ENCODE measurements around the gene CD248.
"Not testable (repeated sequence)": the region's sequence is repeated elsewhere in the genome, so short reads cannot be mapped to it uniquely, and the experiment has no call there.

The CD248 gene

GRCh38 chr11:66313321-66314185 is 3.3 kb downstream of the CD248 start:
- peak overlapping the region; percentile 22; the same call in 1 of the 2 replicates for H3K27ac ChIP-seq (replicated peaks)
- H3K4me3 ChIP-seq (replicated peaks; ENCODE audit: insufficient read depth, low read length): no peak overlapping the region; the same call in 1 of the 2 replicates
- TF ChIP-seq POLR2AphosphoS5 (IDR thresholded peaks at IDR 0.05; ENCODE audit: low read depth): no peak
- TF ChIP-seq CTCF (IDR thresholded peaks at IDR 0.05; ENCODE audit: insufficient read depth, low read length): no peak
- TF ChIP-seq REST (IDR thresholded peaks at IDR 0.05; ENCODE audit: insufficient replicate concordance, low read depth): no peak
- TF ChIP-seq GABPA (IDR thresholded peaks at IDR 0.05; ENCODE audit: low read depth): no peak
- TF ChIP-seq SPI1 (IDR thresholded peaks at IDR 0.05; ENCODE audit: borderline replicate concordance, low read depth): no peak
- H3K27me3 ChIP-seq (ENCODE audit: insufficient read depth, poor library complexity, severe bottlenecking): no peaks in the 10 kb centered on the region
- DNase-seq (ENCODE audit: low read depth in 1 of 2, low spot score in 1 of 2): no peak

DNA sequence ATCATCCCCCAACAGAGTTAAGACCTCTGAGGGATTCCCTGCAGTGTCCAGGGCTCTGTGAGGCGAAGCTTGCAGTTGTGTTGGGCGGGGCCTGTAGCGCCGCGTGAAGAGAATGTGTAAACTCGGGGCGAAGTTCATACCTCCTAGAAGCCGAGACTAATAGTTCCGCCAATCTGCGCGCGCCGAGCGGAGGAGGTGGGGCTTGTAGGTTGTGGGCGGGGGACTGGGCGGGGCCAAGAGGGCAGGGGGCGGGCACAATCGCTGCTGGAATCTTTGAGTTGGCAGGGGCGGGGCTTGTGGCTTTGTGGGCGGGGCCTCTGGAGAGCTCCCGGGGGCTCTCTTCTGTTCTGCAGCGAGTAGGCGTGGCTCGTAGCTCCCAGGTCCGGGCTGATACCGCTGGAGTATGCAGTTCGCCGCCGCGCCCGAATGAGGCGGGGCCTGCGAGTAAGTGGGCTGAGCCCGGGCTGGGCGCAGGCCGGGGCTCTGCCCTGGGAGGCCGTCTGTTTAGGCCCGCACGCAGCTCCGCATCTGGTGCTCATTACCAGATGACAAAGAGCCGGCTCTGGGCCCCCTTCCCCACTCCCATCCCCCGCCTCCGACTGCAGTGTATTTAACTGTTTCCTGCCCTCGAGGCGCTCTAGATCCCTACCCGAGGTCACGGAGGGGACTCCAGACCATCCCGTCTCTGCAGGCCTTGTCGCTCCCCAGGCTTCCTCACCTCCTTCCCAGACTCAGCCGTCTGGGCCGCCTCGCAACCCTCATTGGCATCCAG is 4.1 kb downstream of the CD248 start:
- peak; percentile 95 to 98 for DNase-seq (ENCODE audit: low read depth in 1 of 2, low spot score in 1 of 2)
- no peaks in the 10 kb centered on the region for H3K27me3 ChIP-seq (ENCODE audit: insufficient read depth, poor library complexity, severe bottlenecking)
- peak overlapping the region; percentile 40 for H3K4me3 ChIP-seq (replicated peaks; ENCODE audit: insufficient read depth, low read length)
- TF ChIP-seq REST (IDR thresholded peaks at IDR 0.05; ENCODE audit: insufficient replicate concordance, low read depth): no peak
- no peak for TF ChIP-seq POLR2AphosphoS5 (IDR thresholded peaks at IDR 0.05; ENCODE audit: low read depth)
- TF ChIP-seq SPI1 (IDR thresholded peaks at IDR 0.05; ENCODE audit: borderline replicate concordance, low read depth): no peak
- TF ChIP-seq GABPA (IDR thresholded peaks at IDR 0.05; ENCODE audit: low read depth): no peak
- no peak for TF ChIP-seq CTCF (IDR thresholded peaks at IDR 0.05; ENCODE audit: insufficient read depth, low read length)
- peak overlapping the region; percentile 46 for H3K27ac ChIP-seq (replicated peaks)

DNA sequence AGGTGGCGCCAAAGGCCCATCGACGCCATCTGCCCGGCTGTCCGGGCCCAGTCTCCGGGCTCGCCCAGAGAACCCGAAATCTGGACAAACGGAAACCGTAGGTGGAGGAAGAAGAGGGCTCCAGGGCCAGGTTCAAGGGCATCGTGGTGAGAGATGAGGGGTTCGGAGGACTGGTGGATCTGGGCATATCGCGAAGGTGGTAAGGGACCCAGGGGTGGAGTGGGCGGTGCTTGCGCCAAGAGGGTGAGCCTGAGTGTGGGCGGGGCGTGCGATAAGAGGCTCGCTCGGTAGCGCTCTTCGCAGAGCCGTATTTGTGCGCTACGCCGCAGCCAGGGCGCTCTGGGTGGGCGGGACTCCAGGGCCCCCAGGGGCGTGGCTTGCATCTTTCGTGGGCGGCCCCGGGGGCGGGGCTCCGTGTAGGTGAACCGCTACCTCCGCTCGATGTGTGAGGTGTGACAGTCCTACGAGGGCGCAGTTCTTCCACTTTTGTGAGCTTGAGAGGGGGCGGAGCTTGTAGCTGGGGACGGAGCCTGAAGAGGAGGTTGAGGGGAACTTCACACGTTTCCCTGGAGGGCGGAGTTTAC is 4.8 kb downstream of the CD248 start:
- Histone ChIP-seq H3K27ac (replicated peaks) (peak overlapping the region; percentile 46), H3K4me3 (replicated peaks; ENCODE audit: insufficient read depth, low read length) (peak overlapping the region; percentile 40), H3K27me3 (ENCODE audit: insufficient read depth, poor library complexity, severe bottlenecking) (no peaks in the 10 kb centered on the region)
- peak; percentile 79 to 91 for DNase-seq (ENCODE audit: low read depth in 1 of 2, low spot score in 1 of 2)
- no peak for TF ChIP-seq POLR2AphosphoS5 (IDR thresholded peaks at IDR 0.05; ENCODE audit: low read depth)

GRCh38 chr11:66311470-66311964 is 5.3 kb downstream of the CD248 start:
- H3K27me3 ChIP-seq (ENCODE audit: insufficient read depth, poor library complexity, severe bottlenecking): no peaks in the 10 kb centered on the region
- H3K27ac ChIP-seq (replicated peaks): peak overlapping the region; percentile 46; the same call in 1 of the 2 replicates
- TF ChIP-seq CTCF (IDR thresholded peaks at IDR 0.05; ENCODE audit: insufficient read depth, low read length) (peak; percentile 74), GABPA (IDR thresholded peaks at IDR 0.05; ENCODE audit: low read depth) (no peak)
- H3K4me3 ChIP-seq (replicated peaks; ENCODE audit: insufficient read depth, low read length): peak overlapping the region; percentile 40
- no peak for DNase-seq (ENCODE audit: low read depth in 1 of 2, low spot score in 1 of 2)

- not testable (repeated sequence) for H3K4me3 ChIP-seq (replicated peaks; ENCODE audit: insufficient read depth, low read length); H3K27me3 ChIP-seq (ENCODE audit: insufficient read depth, poor library complexity, severe bottlenecking); DNase-seq (ENCODE audit: low read depth in 1 of 2, low spot score in 1 of 2); H3K27ac ChIP-seq (replicated peaks)
Observed at GRCh38 chr11:66310803-66311440, 5.9 kb downstream of the CD248 start.

Data from HL-60 (cell line).